ENCODE results near the gene KMO.

- TF ChIP-seq EP300 (IDR thresholded peaks at IDR 0.05; ENCODE audit: low read depth in 2 of 2, low read length in 2 of 2) (no peak), EP300 (CRISPR knock-in tag; IDR thresholded peaks at IDR 0.05; ENCODE audit: borderline replicate concordance) (no peak), ZZZ3 (CRISPR knock-in tag; IDR thresholded peaks at IDR 0.05; ENCODE audit: borderline replicate concordance) (no peak), ZBTB49 (CRISPR knock-in tag; IDR thresholded peaks at IDR 0.05; ENCODE audit: borderline replicate concordance) (no peak), ZNF274 (CRISPR knock-in tag; IDR thresholded peaks at IDR 0.05) (no peak), PCBP1 (IDR thresholded peaks at IDR 0.05; ENCODE audit: borderline replicate concordance, low read depth, low read length) (no peak)
Measured at GRCh38 chr1:241611736-241612135, 79.6 kb downstream of the KMO start.

All from HepG2 (cell line).